Measurements from ENCODE around the gene TBXA2R. TPM values are rescaled to one million over a fixed set of nuclear protein-coding genes. Genes with fewer than 3 reads are reported as not detected.

Gene TBXA2R
- total and polyA plus RNA-seq, 4 donors = 1.7 to 6.0 (median 5.4) TPM

- TF ChIP-seq CTCF (IDR thresholded peaks at IDR 0.05; ENCODE audit: low read depth, low read length, missing input control) (no peak), SP1 (IDR thresholded peaks at IDR 0.05) (no peak), HNF4G (IDR thresholded peaks at IDR 0.05) (no peak)
- Histone ChIP-seq H3K4me1 (ENCODE audit: control insufficient read depth in 4 of 4, insufficient read depth in 4 of 4, low read length in 3 of 4) (peaks cover 3 to 13% (median 9%) of the 10 kb centered on the region in 4 donors), H3K4me3 (ENCODE audit: low read depth in 1 of 3, low read length in 3 of 3) (peak overlapping the region; percentile 66 to 94 (median 80)), H3K36me3 (ENCODE audit: control insufficient read depth in 4 of 4, insufficient read depth in 3 of 4, low read depth in 1 of 4, low read length in 3 of 4) (peaks cover 0 to 2% (median 0%) of the 10 kb centered on the region in 4 donors), H3K9ac (ENCODE audit: low read depth in 1 of 2, low read length in 2 of 2) (peak overlapping the region; percentile 2 to 71), H3K27ac (ENCODE audit: low read depth in 1 of 2, low read length in 2 of 2) (peak overlapping the region; percentile 28 to 35), H3K27me3 (ENCODE audit: control insufficient read depth in 4 of 4, insufficient read depth in 4 of 4, low read length in 3 of 4) (no peaks in the 10 kb centered on the region), H3K9me3 (ENCODE audit: control insufficient read depth in 4 of 4, low read length in 3 of 4) (no peaks in the 10 kb centered on the region)
- DNase-seq (ENCODE audit: low spot score) = no peak
- WGBS = 3% methylated on average over 60 of the region's 60 CpGs
Measured at GRCh38 chr19:3573162-3573857, 33.4 kb downstream of the TBXA2R start.

DNA sequence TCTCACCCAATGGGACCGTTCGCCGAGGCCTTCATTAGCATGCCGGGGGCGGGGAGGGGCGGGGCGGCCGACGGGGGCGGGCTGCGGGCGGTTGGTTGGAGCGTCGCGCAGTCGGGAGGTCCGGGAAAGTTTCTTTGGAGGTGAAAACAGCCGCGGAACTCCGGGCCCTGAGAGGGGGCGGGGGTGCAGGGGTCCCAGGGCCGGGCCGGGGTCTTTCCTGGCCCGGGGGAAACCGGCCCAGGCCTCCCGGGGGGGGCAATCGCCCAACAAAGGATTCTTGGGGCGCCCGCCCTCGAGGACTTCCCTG lies 33.9 kb downstream of the TBXA2R start, which contains the start of gene HMG20B:
TSS of gene HMG20B (plus strand) at position 90 of the 307 bp plus-strand sequence. CDS start 366 bp downstream, outside the sequence.
- H3K9ac ChIP-seq (ENCODE audit: low read depth in 1 of 2, low read length in 2 of 2) = peak within 1 kb of the TSS; percentile 2 to 71
- peaks cover 0 to 2% (median 0%) of the 10 kb centered on the region in 4 donors for H3K36me3 ChIP-seq (ENCODE audit: control insufficient read depth in 4 of 4, insufficient read depth in 3 of 4, low read depth in 1 of 4, low read length in 3 of 4)
- H3K27ac ChIP-seq (ENCODE audit: low read depth in 1 of 2, low read length in 2 of 2) = peak within 1 kb of the TSS; percentile 28 to 35
- peaks cover 3 to 13% (median 9%) of the 10 kb centered on the region in 4 donors for H3K4me1 ChIP-seq (ENCODE audit: control insufficient read depth in 4 of 4, insufficient read depth in 4 of 4, low read length in 3 of 4)
- H3K9me3 ChIP-seq (ENCODE audit: control insufficient read depth in 4 of 4, low read length in 3 of 4) = no peaks in the 10 kb centered on the region
- H3K27me3 ChIP-seq (ENCODE audit: control insufficient read depth in 4 of 4, insufficient read depth in 4 of 4, low read length in 3 of 4) = no peaks in the 10 kb centered on the region
- TF ChIP-seq EGR1 (IDR thresholded peaks at IDR 0.05; ENCODE audit: low read depth in 2 of 2) = no peak
- no peak for TF ChIP-seq CTCF (IDR thresholded peaks at IDR 0.05; ENCODE audit: low read depth, low read length, missing input control)
- no peak for TF ChIP-seq GABPA (IDR thresholded peaks at IDR 0.05 in 1 of 2, conservative IDR thresholded peaks at IDR 0.05 in 1 of 2)
- no peak for TF ChIP-seq FOXA2 (IDR thresholded peaks at IDR 0.05)
- no peak for TF ChIP-seq NR2F2 (IDR thresholded peaks at IDR 0.05)
- no peak for TF ChIP-seq RAD21 (IDR thresholded peaks at IDR 0.05)
- no peak for TF ChIP-seq FOXA1 (IDR thresholded peaks at IDR 0.05)
- TF ChIP-seq HNF4G (IDR thresholded peaks at IDR 0.05) = no peak
- no peak for TF ChIP-seq HNF4A (conservative IDR thresholded peaks at IDR 0.05)
- H3K4me3 ChIP-seq (ENCODE audit: low read depth in 1 of 3, low read length in 3 of 3) = peak within 1 kb of the TSS; percentile 66 to 94 (median 80)
- no peak for DNase-seq (ENCODE audit: low spot score)
- WGBS = under 1% methylated on average over 30 of the region's 30 CpGs

DNA sequence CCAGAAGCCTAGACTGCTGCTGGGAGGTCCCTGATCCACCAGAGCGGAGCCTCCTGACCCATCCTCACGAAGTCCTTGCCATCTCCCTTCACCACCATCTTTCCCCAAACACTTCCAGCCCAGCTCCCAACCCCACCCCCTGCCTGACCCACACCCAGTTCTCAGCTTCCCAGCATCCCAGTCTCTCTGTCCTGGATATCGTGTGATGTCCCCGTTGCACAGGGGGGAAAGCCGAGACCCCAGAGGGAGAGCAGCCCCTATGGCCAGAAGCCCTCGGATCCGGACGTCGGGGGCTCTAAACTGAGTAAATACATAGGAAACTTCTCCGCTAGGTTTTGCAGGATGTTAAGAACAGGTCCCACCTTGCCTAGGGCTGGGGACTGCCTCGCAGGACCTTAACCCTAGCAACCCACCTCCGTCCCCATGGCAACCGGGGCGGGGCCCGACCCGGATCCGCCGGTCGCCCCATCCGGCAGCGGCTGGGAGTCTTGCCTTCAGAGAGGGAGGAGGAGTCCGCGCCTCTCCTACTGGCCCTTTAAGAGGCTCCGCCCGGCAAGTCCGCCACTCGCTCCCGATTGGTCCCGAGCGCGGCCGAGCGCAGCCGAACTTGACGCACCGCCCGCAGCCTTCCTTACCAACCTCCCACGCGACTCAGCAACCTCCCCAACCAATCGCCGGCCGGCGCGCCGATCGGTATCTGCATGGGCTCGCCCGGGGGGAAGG lies 34.4 kb downstream of the TBXA2R start:
- H3K9ac ChIP-seq (ENCODE audit: low read depth in 1 of 2, low read length in 2 of 2) = no peak overlapping the region
- H3K4me3 ChIP-seq (ENCODE audit: low read depth in 1 of 3, low read length in 3 of 3) = peak overlapping the region in 2 of 3 donors; percentile 4 to 94
- DNase-seq (ENCODE audit: low spot score) = peak; percentile 99
- no peak overlapping the region for H3K27ac ChIP-seq (ENCODE audit: low read depth in 1 of 2, low read length in 2 of 2)
- WGBS = 4% methylated on average over 48 of the region's 48 CpGs
- no peaks in the 10 kb centered on the region for H3K9me3 ChIP-seq (ENCODE audit: control insufficient read depth in 4 of 4, low read length in 3 of 4)
- H3K27me3 ChIP-seq (ENCODE audit: control insufficient read depth in 4 of 4, insufficient read depth in 4 of 4, low read length in 3 of 4) = no peaks in the 10 kb centered on the region
- peaks cover 3 to 13% (median 9%) of the 10 kb centered on the region in 4 donors for H3K4me1 ChIP-seq (ENCODE audit: control insufficient read depth in 4 of 4, insufficient read depth in 4 of 4, low read length in 3 of 4)
- peaks cover 0 to 2% (median 0%) of the 10 kb centered on the region in 4 donors for H3K36me3 ChIP-seq (ENCODE audit: control insufficient read depth in 4 of 4, insufficient read depth in 3 of 4, low read depth in 1 of 4, low read length in 3 of 4)
- peak; percentile 83 to 84 for TF ChIP-seq EGR1 (IDR thresholded peaks at IDR 0.05; ENCODE audit: low read depth in 2 of 2)
- TF ChIP-seq MAX (IDR thresholded peaks at IDR 0.05) = peak; percentile 67
- no peak for TF ChIP-seq FOXA2 (IDR thresholded peaks at IDR 0.05)
- TF ChIP-seq REST (IDR thresholded peaks at IDR 0.05) = no peak
- TF ChIP-seq RAD21 (IDR thresholded peaks at IDR 0.05) = peak in 1 of 2 donors; percentile 37
- TF ChIP-seq ATF3 (IDR thresholded peaks at IDR 0.05) = no peak
- no peak for TF ChIP-seq TAF1 (conservative IDR thresholded peaks at IDR 0.05)
- TF ChIP-seq JUND (IDR thresholded peaks at IDR 0.05) = no peak
- no peak for TF ChIP-seq FOXA1 (IDR thresholded peaks at IDR 0.05)
- TF ChIP-seq YY1 (IDR thresholded peaks at IDR 0.05) = peak; percentile 15
- TF ChIP-seq HNF4A (conservative IDR thresholded peaks at IDR 0.05) = no peak

Data from liver (tissue), 9 donors.